Upper lobe of left lung (tissue), 6 donors: ENCODE data around the gene CRYBG2. TPM values are rescaled to one million over a fixed set of nuclear protein-coding genes. Genes with fewer than 3 reads are reported as not detected.

Experiments used
- ATAC-seq, 2 donors: fragments of 200-7000 bp; cut with Tn5 transposase; one replicate each; pipeline ENCODE4 v1.9.1; 2022; ENCODE audit warnings: mild to moderate bottlenecking in 2 of 2, moderate library complexity in 2 of 2; ENCODE audit not compliant: low FRiP score in 2 of 2
- DNase-seq, 2 donors: peaks; one replicate each; pipeline ENCODE4 v3.0.0-alpha.2; 2019 to 2020
- H3K27ac ChIP-seq, 4 donors: fragments of 200-600 bp; sonication (generic); one replicate each; pipeline ENCODE4 v1.5.1; 2016 to 2019
- H3K27me3 ChIP-seq, 4 donors: fragments of 200-600 bp; sonication (generic); one replicate each; pipeline ENCODE4 v1.5.1; 2017 to 2019
- H3K36me3 ChIP-seq, 4 donors: fragments of 200-600 bp; sonication (generic); one replicate each; pipeline ENCODE4 v1.5.1; 2016 to 2019
- H3K4me1 ChIP-seq, 4 donors: fragments of 200-600 bp; sonication (generic); one replicate each; pipeline ENCODE4 v1.5.1; 2018 to 2019
- H3K4me3 ChIP-seq, 4 donors: fragments of 200-600 bp; sonication (generic); one replicate each; pipeline ENCODE4 v1.5.1; 2017 to 2019; ENCODE audit warnings: mild to moderate bottlenecking in 2 of 4, moderate library complexity in 1 of 4
- H3K9me3 ChIP-seq, 4 donors: fragments of 200-600 bp; sonication (generic); one replicate each; pipeline ENCODE4 v1.5.1; 2018 to 2019
- CTCF ChIP-seq, 6 experiments: fragments of 450-650 bp in 4 of 6; fragments of 200-600 bp in 2 of 6; sonication (generic) in 2 of 6; IDR thresholded peaks; one replicate each; pipeline ENCODE4 v1.5.1; 2016 to 2019; ENCODE audit warnings: antibody characterized with exemption in 6 of 6
- EP300 ChIP-seq, 4 donors: sonication (generic); formaldehyde crosslinking; IDR thresholded peaks; one replicate each; pipeline ENCODE4 v1.5.1; 2017; ENCODE audit warnings: antibody characterized with exemption in 4 of 4, control low read depth in 2 of 4
- POLR2A ChIP-seq, 4 donors: fragments of 450-650 bp; IDR thresholded peaks; one replicate each; pipeline ENCODE4 v1.5.1; 2016 to 2017; ENCODE audit warnings: antibody characterized with exemption in 4 of 4, mild to moderate bottlenecking in 2 of 4
- POLR2AphosphoS5 ChIP-seq, 2 donors: sonication (generic); formaldehyde crosslinking; IDR thresholded peaks; one replicate each; pipeline ENCODE4 v1.5.1; 2017; ENCODE audit warnings: antibody characterized with exemption in 2 of 2
- WGBS, 2 donors: methylation state at CpG; one replicate each; pipeline ENCODE4 v1.1.5; 2017 to 2018; 5-methylcytosine and 5-hydroxymethylcytosine counted together
- total RNA-seq, 6 donors: library from RNA; depleted of rRNA in 4 of 6; stranded (reverse); fragments of >200 nt in 4 of 6; gene quantifications; one replicate each; pipeline versions ENCODE4 v1.1.0 to v1.2.1, GENCODE V29; 2016 to 2021
- donor health status: DM: no; HTN: no; CAD: no; lungs with moderate emphysema.
- donor health status: DM: no; HTN: yes; CAD: no; lungs with severe emphysema.

CRYBG2 gene
- total RNA-seq, 6 donors from 2014 or later = 0.59 to 25.2 (median 11.1) TPM

GRCh38 chr1:26305667-26306289, 48.2 kb downstream of the CRYBG2 start:
- DNase-seq (no peak), ATAC-seq (peak in 1 of 2 donors; percentile 17)
- H3K9me3 ChIP-seq = no peaks in the 10 kb centered on the region
- TF ChIP-seq CTCF (IDR thresholded peaks at IDR 0.05) (no peak), POLR2A (IDR thresholded peaks at IDR 0.05) (no peak), POLR2AphosphoS5 (IDR thresholded peaks at IDR 0.05) (no peak), EP300 (IDR thresholded peaks at IDR 0.05) (no peak)
- H3K36me3 ChIP-seq = no peaks in the 10 kb centered on the region
- H3K4me1 ChIP-seq = peaks cover 13 to 22% (median 14%) of the 10 kb centered on the region in 4 donors
- 24 to 32% methylated on average over 8 of the region's 8 CpGs for WGBS, 2 donors
- peak overlapping the region; percentile 60 to 89 (median 74) for H3K4me3 ChIP-seq
- peak overlapping the region; percentile 72 to 80 (median 74) for H3K27ac ChIP-seq
- no peaks in the 10 kb centered on the region for H3K27me3 ChIP-seq

DNA sequence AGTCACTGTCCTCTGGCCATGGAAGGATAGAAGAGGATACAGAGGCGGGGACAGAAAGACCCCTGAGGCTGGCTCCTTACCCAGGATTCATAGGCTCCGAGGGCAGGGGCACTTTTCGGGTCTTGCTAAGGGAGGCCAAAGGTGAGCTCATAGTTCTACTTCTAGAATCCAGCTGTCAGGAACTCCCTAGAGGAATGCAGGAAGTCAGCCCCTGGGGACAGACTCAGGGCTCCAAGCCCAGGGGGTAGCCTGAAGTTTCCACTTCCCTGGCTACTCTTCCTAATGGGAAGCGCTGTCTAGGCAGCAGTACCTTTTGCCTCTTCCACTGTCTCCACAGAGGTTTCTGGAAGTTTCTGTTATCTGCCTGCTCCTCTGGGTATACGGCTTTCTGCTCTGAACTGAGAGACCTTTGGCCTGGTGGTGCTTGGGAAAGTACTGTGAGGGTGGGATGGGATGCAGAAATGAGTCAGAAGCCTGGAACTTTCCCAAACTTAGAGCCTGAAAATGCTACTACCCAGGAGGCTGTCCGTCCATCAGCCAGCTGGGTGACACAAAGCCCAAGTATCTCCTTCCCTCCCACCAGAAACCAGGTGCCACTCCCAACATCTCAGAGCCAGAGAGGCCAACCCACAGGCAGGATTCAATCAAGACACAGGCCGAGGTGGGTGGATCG, 51.1 kb downstream of the CRYBG2 start:
- WGBS, 2 donors = 69 to 82% methylated on average over 6 to 8 of the region's 8 CpGs

DNA sequence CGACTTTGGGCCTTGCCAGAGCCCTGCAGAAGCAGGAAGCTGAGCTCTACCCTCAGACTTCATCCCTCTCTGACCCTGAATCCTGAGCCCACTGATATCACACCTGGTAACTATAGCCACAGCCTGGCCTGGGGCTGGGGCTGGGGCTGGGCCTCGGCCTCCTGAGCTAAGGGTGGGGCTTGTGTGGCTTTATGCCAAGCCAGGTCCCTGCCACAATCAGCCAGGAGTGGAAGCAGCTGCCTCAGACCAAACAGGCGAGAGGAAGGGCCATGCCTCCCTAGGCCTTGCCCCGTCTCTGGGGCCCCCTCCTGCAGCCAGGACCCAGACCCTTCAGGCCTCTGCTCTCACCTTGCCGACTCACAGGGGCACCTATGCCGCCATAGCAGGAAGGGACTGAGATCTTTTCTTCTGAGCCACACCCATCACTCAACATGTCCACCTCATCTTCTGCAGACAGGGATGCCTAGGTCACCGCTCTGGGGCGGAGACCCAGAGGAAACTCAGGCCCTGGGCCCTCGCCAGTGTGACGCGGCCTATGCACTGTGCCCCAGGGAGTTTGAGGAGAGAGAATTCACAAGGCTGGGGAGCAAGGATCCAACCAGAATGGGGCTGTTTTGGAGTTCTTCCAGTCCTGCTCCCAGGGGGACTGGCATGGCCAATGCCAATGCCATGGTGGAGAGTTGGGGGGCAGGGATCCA, 53.2 kb downstream of the CRYBG2 start:
- Histone ChIP-seq H3K27me3 (no peaks in the 10 kb centered on the region), H3K27ac (no peak overlapping the region), H3K4me1 (peaks cover 2 to 6% (median 3%) of the 10 kb centered on the region in 4 donors), H3K4me3 (no peak overlapping the region), H3K9me3 (no peaks in the 10 kb centered on the region), H3K36me3 (peaks cover 0 to 11% (median 3%) of the 10 kb centered on the region in 4 donors)
- DNase-seq = no peak
- no peak for TF ChIP-seq POLR2A (IDR thresholded peaks at IDR 0.05)
- no peak for TF ChIP-seq CTCF (IDR thresholded peaks at IDR 0.05)
- TF ChIP-seq POLR2AphosphoS5 (IDR thresholded peaks at IDR 0.05) = no peak
- no peak for TF ChIP-seq EP300 (IDR thresholded peaks at IDR 0.05)
- no peak for ATAC-seq
- 94 to 97% methylated on average over 7 to 11 of the region's 11 CpGs for WGBS, 2 donors

More for the DNA sequence above, 51.1 kb downstream of the CRYBG2 start:
- no peak overlapping the region for H3K4me3 ChIP-seq
- H3K27me3 ChIP-seq = no peaks in the 10 kb centered on the region
- H3K9me3 ChIP-seq = no peaks in the 10 kb centered on the region
- DNase-seq (no peak), ATAC-seq (peak in 1 of 2 donors; percentile 11)
- TF ChIP-seq CTCF (IDR thresholded peaks at IDR 0.05) = no peak
- no peak for TF ChIP-seq POLR2A (IDR thresholded peaks at IDR 0.05)
- no peak for TF ChIP-seq POLR2AphosphoS5 (IDR thresholded peaks at IDR 0.05)
- no peak for TF ChIP-seq EP300 (IDR thresholded peaks at IDR 0.05)
- no peaks in the 10 kb centered on the region for H3K36me3 ChIP-seq
- H3K27ac ChIP-seq = peak overlapping the region in 2 of 4 donors; percentile 13 to 57
- peaks cover 13 to 22% (median 14%) of the 10 kb centered on the region in 4 donors for H3K4me1 ChIP-seq

GRCh38 chr1:26297791-26298124, 56.2 kb downstream of the CRYBG2 start:
- H3K27ac ChIP-seq = no peak overlapping the region
- no peaks in the 10 kb centered on the region for H3K4me1 ChIP-seq
- H3K36me3 ChIP-seq = peaks cover 0 to 11% (median 3%) of the 10 kb centered on the region in 4 donors
- H3K27me3 ChIP-seq = no peaks in the 10 kb centered on the region
- no peak for DNase-seq
- H3K9me3 ChIP-seq = no peaks in the 10 kb centered on the region
- ATAC-seq = no peak
- TF ChIP-seq POLR2A (IDR thresholded peaks at IDR 0.05) = no peak
- no peak for TF ChIP-seq POLR2AphosphoS5 (IDR thresholded peaks at IDR 0.05)
- TF ChIP-seq CTCF (IDR thresholded peaks at IDR 0.05) = no peak
- no peak for TF ChIP-seq EP300 (IDR thresholded peaks at IDR 0.05)
- 85 to 92% methylated on average over 3 to 6 of the region's 6 CpGs for WGBS, 2 donors
- H3K4me3 ChIP-seq = no peak overlapping the region
